ENCODE data around the gene PRR5.

The PRR5 gene

GRCh38 chr22:44764373-44764772 lies 62.4 kb downstream of the PRR5 start:
- Histone ChIP-seq H3K4me3 (ENCODE audit: low read length) (no peak overlapping the region), H3K36me3 (ENCODE audit: control insufficient read depth, insufficient read depth, low read length) (no peaks in the 10 kb centered on the region), H3K27me3 (ENCODE audit: control insufficient read depth, insufficient read depth, low read length) (no peaks in the 10 kb centered on the region), H3K9ac (ENCODE audit: low read length) (no peak overlapping the region), H3K27ac (ENCODE audit: low read depth, low read length) (no peak overlapping the region), H3K4me1 (ENCODE audit: control insufficient read depth, insufficient read depth, low read length) (no peaks in the 10 kb centered on the region)

GRCh38 chr22:44764974-44765373 lies 63.0 kb downstream of the PRR5 start:
- no peak overlapping the region for H3K27ac ChIP-seq (ENCODE audit: low read depth, low read length)
- H3K36me3 ChIP-seq (ENCODE audit: control insufficient read depth, insufficient read depth, low read length): no peaks in the 10 kb centered on the region
- no peak overlapping the region for H3K9ac ChIP-seq (ENCODE audit: low read length)
- no peaks in the 10 kb centered on the region for H3K4me1 ChIP-seq (ENCODE audit: control insufficient read depth, insufficient read depth, low read length)
- no peaks in the 10 kb centered on the region for H3K27me3 ChIP-seq (ENCODE audit: control insufficient read depth, insufficient read depth, low read length)
- no peak overlapping the region for H3K4me3 ChIP-seq (ENCODE audit: low read length)

GRCh38 chr22:44765571-44766285 lies 63.7 kb downstream of the PRR5 start:
- no peak overlapping the region for H3K27ac ChIP-seq (ENCODE audit: low read depth, low read length)

GRCh38 chr22:44773082-44773481 lies 71.1 kb downstream of the PRR5 start:
- Histone ChIP-seq H3K4me3 (ENCODE audit: low read length) (no peak overlapping the region), H3K27me3 (ENCODE audit: control insufficient read depth, insufficient read depth, low read length) (no peaks in the 10 kb centered on the region), H3K36me3 (ENCODE audit: control insufficient read depth, insufficient read depth, low read length) (no peaks in the 10 kb centered on the region), H3K27ac (ENCODE audit: low read depth, low read length) (no peak overlapping the region), H3K9ac (ENCODE audit: low read length) (no peak overlapping the region), H3K4me1 (ENCODE audit: control insufficient read depth, insufficient read depth, low read length) (no peaks in the 10 kb centered on the region)

More at GRCh38 chr22:44765571-44766285, 63.7 kb downstream of the PRR5 start:
- no peaks in the 10 kb centered on the region for H3K27me3 ChIP-seq (ENCODE audit: control insufficient read depth, insufficient read depth, low read length)
- no peaks in the 10 kb centered on the region for H3K4me1 ChIP-seq (ENCODE audit: control insufficient read depth, insufficient read depth, low read length)
- H3K36me3 ChIP-seq (ENCODE audit: control insufficient read depth, insufficient read depth, low read length): no peaks in the 10 kb centered on the region
- no peak overlapping the region for H3K9ac ChIP-seq (ENCODE audit: low read length)
- no peak overlapping the region for H3K4me3 ChIP-seq (ENCODE audit: low read length)

GRCh38 chr22:44775862-44776261 lies 73.9 kb downstream of the PRR5 start:
- H3K4me3 ChIP-seq (ENCODE audit: low read length): no peak overlapping the region

GRCh38 chr22:44776605-44777363 lies 74.8 kb downstream of the PRR5 start:
- no peaks in the 10 kb centered on the region for H3K36me3 ChIP-seq (ENCODE audit: control insufficient read depth, insufficient read depth, low read length)
- no peak overlapping the region for H3K4me3 ChIP-seq (ENCODE audit: low read length)
- H3K4me1 ChIP-seq (ENCODE audit: control insufficient read depth, insufficient read depth, low read length): no peaks in the 10 kb centered on the region
- no peak overlapping the region for H3K27ac ChIP-seq (ENCODE audit: low read depth, low read length)
- H3K27me3 ChIP-seq (ENCODE audit: control insufficient read depth, insufficient read depth, low read length): no peaks in the 10 kb centered on the region
- H3K9ac ChIP-seq (ENCODE audit: low read length): no peak overlapping the region

More at GRCh38 chr22:44775862-44776261, 73.9 kb downstream of the PRR5 start:
- no peaks in the 10 kb centered on the region for H3K36me3 ChIP-seq (ENCODE audit: control insufficient read depth, insufficient read depth, low read length)
- no peak overlapping the region for H3K27ac ChIP-seq (ENCODE audit: low read depth, low read length)
- H3K4me1 ChIP-seq (ENCODE audit: control insufficient read depth, insufficient read depth, low read length): no peaks in the 10 kb centered on the region
- no peak overlapping the region for H3K9ac ChIP-seq (ENCODE audit: low read length)
- H3K27me3 ChIP-seq (ENCODE audit: control insufficient read depth, insufficient read depth, low read length): no peaks in the 10 kb centered on the region

- H3K36me3 ChIP-seq (ENCODE audit: control insufficient read depth, insufficient read depth, low read length): no peaks in the 10 kb centered on the region
- H3K4me1 ChIP-seq (ENCODE audit: control insufficient read depth, insufficient read depth, low read length): no peaks in the 10 kb centered on the region
- H3K27ac ChIP-seq (ENCODE audit: low read depth, low read length): no peak overlapping the region
- H3K4me3 ChIP-seq (ENCODE audit: low read length): no peak overlapping the region
- H3K9ac ChIP-seq (ENCODE audit: low read length): no peak overlapping the region
- no peaks in the 10 kb centered on the region for H3K27me3 ChIP-seq (ENCODE audit: control insufficient read depth, insufficient read depth, low read length)
Observed at GRCh38 chr22:44777364-44777755, 75.4 kb downstream of the PRR5 start.

GRCh38 chr22:44780876-44781449 lies 79.0 kb downstream of the PRR5 start:
- no peaks in the 10 kb centered on the region for H3K27me3 ChIP-seq (ENCODE audit: control insufficient read depth, insufficient read depth, low read length)
- no peak overlapping the region for H3K27ac ChIP-seq (ENCODE audit: low read depth, low read length)
- no peaks in the 10 kb centered on the region for H3K4me1 ChIP-seq (ENCODE audit: control insufficient read depth, insufficient read depth, low read length)
- H3K9ac ChIP-seq (ENCODE audit: low read length): no peak overlapping the region
- H3K4me3 ChIP-seq (ENCODE audit: low read length): no peak overlapping the region
- H3K36me3 ChIP-seq (ENCODE audit: control insufficient read depth, insufficient read depth, low read length): no peaks in the 10 kb centered on the region

- H3K27ac ChIP-seq (ENCODE audit: low read depth, low read length): no peak overlapping the region
- H3K27me3 ChIP-seq (ENCODE audit: control insufficient read depth, insufficient read depth, low read length): no peaks in the 10 kb centered on the region
- H3K36me3 ChIP-seq (ENCODE audit: control insufficient read depth, insufficient read depth, low read length): no peaks in the 10 kb centered on the region
Observed at GRCh38 chr22:44782363-44782963, 80.5 kb downstream of the PRR5 start.

GRCh38 chr22:44783091-44783490 lies 81.1 kb downstream of the PRR5 start:
- Histone ChIP-seq H3K27ac (ENCODE audit: low read depth, low read length) (no peak overlapping the region), H3K4me3 (ENCODE audit: low read length) (no peak overlapping the region), H3K9ac (ENCODE audit: low read length) (no peak overlapping the region), H3K27me3 (ENCODE audit: control insufficient read depth, insufficient read depth, low read length) (no peaks in the 10 kb centered on the region), H3K36me3 (ENCODE audit: control insufficient read depth, insufficient read depth, low read length) (no peaks in the 10 kb centered on the region), H3K4me1 (ENCODE audit: control insufficient read depth, insufficient read depth, low read length) (no peaks in the 10 kb centered on the region)

More at GRCh38 chr22:44782363-44782963, 80.5 kb downstream of the PRR5 start:
- Histone ChIP-seq H3K4me1 (ENCODE audit: control insufficient read depth, insufficient read depth, low read length) (no peaks in the 10 kb centered on the region), H3K4me3 (ENCODE audit: low read length) (no peak overlapping the region), H3K9ac (ENCODE audit: low read length) (no peak overlapping the region)

GRCh38 chr22:44783581-44783980 lies 81.6 kb downstream of the PRR5 start:
- Histone ChIP-seq H3K9ac (ENCODE audit: low read length) (no peak overlapping the region), H3K36me3 (ENCODE audit: control insufficient read depth, insufficient read depth, low read length) (no peaks in the 10 kb centered on the region), H3K4me1 (ENCODE audit: control insufficient read depth, insufficient read depth, low read length) (no peaks in the 10 kb centered on the region), H3K27me3 (ENCODE audit: control insufficient read depth, insufficient read depth, low read length) (no peaks in the 10 kb centered on the region), H3K4me3 (ENCODE audit: low read length) (no peak overlapping the region), H3K27ac (ENCODE audit: low read depth, low read length) (no peak overlapping the region)

GRCh38 chr22:44786136-44786535 lies 84.1 kb downstream of the PRR5 start:
- Histone ChIP-seq H3K27me3 (ENCODE audit: control insufficient read depth, insufficient read depth, low read length) (no peaks in the 10 kb centered on the region), H3K9ac (ENCODE audit: low read length) (no peak overlapping the region), H3K36me3 (ENCODE audit: control insufficient read depth, insufficient read depth, low read length) (no peaks in the 10 kb centered on the region), H3K4me3 (ENCODE audit: low read length) (no peak overlapping the region), H3K4me1 (ENCODE audit: control insufficient read depth, insufficient read depth, low read length) (no peaks in the 10 kb centered on the region), H3K27ac (ENCODE audit: low read depth, low read length) (no peak overlapping the region)
